Suprapubic skin (tissue), 4 donors: ENCODE data around the gene CHFR. TPM values are rescaled to one million over a fixed set of nuclear protein-coding genes. Genes with fewer than 3 reads are reported as not detected.
"Not testable (repeated sequence)": the region's sequence is repeated elsewhere in the genome, so short reads cannot be mapped to it uniquely, and the experiment has no call there.

Experiments
- DNase-seq, 2 donors: peaks; one replicate each; pipeline ENCODE4 v3.0.0-alpha.2; 2019; ENCODE audit warnings: low spot score in 2 of 2
- H3K27ac ChIP-seq: fragments of 200-600 bp; sonication (generic); one replicate; pipeline ENCODE4 v1.5.1; 2019
- H3K27me3 ChIP-seq: fragments of 200-600 bp; sonication (generic); one replicate; pipeline ENCODE4 v1.5.1; 2019
- H3K36me3 ChIP-seq: fragments of 200-600 bp; sonication (generic); one replicate; pipeline ENCODE4 v1.5.1; 2019
- H3K4me1 ChIP-seq: fragments of 200-600 bp; sonication (generic); one replicate; pipeline ENCODE4 v1.5.1; 2019
- H3K4me3 ChIP-seq: fragments of 200-600 bp; sonication (generic); one replicate; pipeline ENCODE4 v1.5.1; 2019; ENCODE audit warnings: mild to moderate bottlenecking
- H3K9me3 ChIP-seq: fragments of 200-600 bp; sonication (generic); one replicate; pipeline ENCODE4 v1.5.1; 2019
- EP300 ChIP-seq: sonication (generic); formaldehyde crosslinking; IDR thresholded peaks from one replicate; pipeline ENCODE4 v1.6.1; 2017; ENCODE audit warnings: antibody characterized with exemption
- POLR2A ChIP-seq, 2 donors: fragments of 450-650 bp; IDR thresholded peaks; one replicate each; pipeline ENCODE4 v1.6.1; 2017; ENCODE audit warnings: antibody characterized with exemption in 2 of 2, mild to moderate bottlenecking in 2 of 2, moderate library complexity in 2 of 2
- POLR2AphosphoS5 ChIP-seq, 3 donors: sonication (generic); formaldehyde crosslinking; IDR thresholded peaks; one replicate each; pipeline ENCODE4 v1.6.1; 2017; ENCODE audit warnings: antibody characterized with exemption in 3 of 3
- WGBS: methylation state at CpG from one replicate; pipeline ENCODE4 v1.1.5; 2018; 5-methylcytosine and 5-hydroxymethylcytosine counted together
- total RNA-seq, 4 donors: library from RNA; depleted of rRNA; stranded (reverse); fragments of >200 nt; gene quantifications; one replicate each; pipeline ENCODE4 v1.1.0, GENCODE V29; 2016
- TF ChIP-seq, protein P1 (sequence below), 2 donors: fragments of 200-600 bp in 1 of 2; fragments of 450-650 bp in 1 of 2; sonication (generic) in 1 of 2; IDR thresholded peaks; one replicate each; pipeline ENCODE4 v1.5.1; 2016 to 2019; ENCODE audit warnings: antibody characterized with exemption in 2 of 2, mild to moderate bottlenecking in 1 of 2, moderate library complexity in 1 of 2

CHFR gene
- total RNA-seq, 4 donors from 2014 or later, result 31.4 to 57.9 (median 40.3) TPM

DNA sequence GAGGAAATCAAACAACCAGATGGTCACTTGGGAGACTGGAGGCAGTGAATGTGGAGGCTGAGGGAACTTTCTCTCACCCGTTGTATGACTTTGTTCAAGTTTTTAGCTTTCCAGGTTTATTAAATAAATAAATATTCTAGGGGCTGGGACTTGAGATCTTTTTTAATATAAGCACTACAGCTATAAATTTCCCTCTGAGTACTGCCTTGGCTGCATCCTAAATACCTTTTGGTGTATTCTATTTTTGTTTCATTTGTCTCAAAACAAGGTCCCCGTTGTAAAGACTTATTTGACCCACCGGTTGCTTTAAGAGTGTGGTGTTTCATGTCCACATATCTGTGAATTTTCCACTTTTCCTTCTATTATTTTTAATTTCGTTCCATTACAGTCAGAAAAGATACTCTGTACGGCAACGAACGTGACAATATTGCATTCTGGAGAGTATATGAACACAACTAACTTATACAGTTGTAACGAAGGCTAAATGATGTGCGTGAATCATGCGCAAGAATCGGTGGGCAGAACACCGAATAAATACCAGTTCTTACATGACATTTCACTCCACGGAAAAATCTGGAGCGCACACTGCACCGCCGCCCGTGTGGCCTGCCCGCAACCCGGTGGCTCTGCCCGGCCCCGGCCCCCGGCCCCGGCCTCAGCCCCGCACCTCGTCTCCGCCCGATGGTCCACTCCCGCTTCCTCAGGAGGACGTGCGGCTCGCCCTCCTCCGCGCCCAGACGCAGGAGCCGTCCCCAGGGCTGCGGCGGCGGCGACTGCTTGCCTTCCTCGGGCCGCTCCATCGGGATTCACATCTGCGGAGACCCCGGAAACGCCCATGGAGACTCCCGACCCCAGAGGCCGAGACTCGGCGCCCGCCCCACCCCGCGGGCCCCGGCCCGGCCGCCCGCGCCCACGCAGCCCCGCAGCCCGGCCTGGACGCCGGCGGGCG is 602 bp downstream of the CHFR start:
- 29% methylated on average over 18 of the region's 64 CpGs for WGBS
- peak in 1 of 2 donors; percentile 70 for DNase-seq

DNA sequence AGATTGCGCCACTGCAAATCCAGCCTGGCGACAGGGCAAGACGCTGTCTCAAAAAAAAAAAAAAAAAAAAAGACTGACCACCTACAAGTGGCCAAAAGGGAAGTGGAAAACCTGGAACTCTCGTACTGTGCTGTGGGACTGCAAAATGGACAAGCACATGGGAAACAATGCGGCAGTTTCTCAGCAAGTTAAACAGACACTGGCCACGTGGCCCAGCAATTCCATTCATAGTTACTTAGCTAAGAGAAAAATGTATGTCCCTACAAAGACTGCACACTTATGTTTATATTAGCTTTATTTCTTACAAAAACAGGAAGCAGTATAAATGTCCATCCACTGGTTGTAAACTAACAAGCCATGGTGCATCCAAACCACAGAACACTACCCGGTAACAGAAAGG is 5.6 kb downstream of the CHFR start:
- WGBS, result 94% methylated on average over 7 of the region's 7 CpGs
- H3K36me3 ChIP-seq, result peaks cover 43% of the 10 kb centered on the region
- H3K27ac ChIP-seq, result no peak overlapping the region

More for the DNA sequence above, 602 bp downstream of the CHFR start:
- H3K9me3 ChIP-seq, result no peaks in the 10 kb centered on the region
- H3K27ac ChIP-seq, result peak overlapping the region; percentile 95
- peak overlapping the region; percentile 79 for H3K4me3 ChIP-seq
- TF ChIP-seq EP300 (no peak), POLR2A (IDR thresholded peaks at IDR 0.05) (no peak), POLR2AphosphoS5 (IDR thresholded peaks at IDR 0.05) (no peak)
- TF ChIP-seq, protein P1, sequence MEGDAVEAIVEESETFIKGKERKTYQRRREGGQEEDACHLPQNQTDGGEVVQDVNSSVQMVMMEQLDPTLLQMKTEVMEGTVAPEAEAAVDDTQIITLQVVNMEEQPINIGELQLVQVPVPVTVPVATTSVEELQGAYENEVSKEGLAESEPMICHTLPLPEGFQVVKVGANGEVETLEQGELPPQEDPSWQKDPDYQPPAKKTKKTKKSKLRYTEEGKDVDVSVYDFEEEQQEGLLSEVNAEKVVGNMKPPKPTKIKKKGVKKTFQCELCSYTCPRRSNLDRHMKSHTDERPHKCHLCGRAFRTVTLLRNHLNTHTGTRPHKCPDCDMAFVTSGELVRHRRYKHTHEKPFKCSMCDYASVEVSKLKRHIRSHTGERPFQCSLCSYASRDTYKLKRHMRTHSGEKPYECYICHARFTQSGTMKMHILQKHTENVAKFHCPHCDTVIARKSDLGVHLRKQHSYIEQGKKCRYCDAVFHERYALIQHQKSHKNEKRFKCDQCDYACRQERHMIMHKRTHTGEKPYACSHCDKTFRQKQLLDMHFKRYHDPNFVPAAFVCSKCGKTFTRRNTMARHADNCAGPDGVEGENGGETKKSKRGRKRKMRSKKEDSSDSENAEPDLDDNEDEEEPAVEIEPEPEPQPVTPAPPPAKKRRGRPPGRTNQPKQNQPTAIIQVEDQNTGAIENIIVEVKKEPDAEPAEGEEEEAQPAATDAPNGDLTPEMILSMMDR (IDR thresholded peaks at IDR 0.05), result no peak
- no peaks in the 10 kb centered on the region for H3K27me3 ChIP-seq
- peaks cover 15% of the 10 kb centered on the region for H3K4me1 ChIP-seq
- peaks cover 23% of the 10 kb centered on the region for H3K36me3 ChIP-seq

DNA sequence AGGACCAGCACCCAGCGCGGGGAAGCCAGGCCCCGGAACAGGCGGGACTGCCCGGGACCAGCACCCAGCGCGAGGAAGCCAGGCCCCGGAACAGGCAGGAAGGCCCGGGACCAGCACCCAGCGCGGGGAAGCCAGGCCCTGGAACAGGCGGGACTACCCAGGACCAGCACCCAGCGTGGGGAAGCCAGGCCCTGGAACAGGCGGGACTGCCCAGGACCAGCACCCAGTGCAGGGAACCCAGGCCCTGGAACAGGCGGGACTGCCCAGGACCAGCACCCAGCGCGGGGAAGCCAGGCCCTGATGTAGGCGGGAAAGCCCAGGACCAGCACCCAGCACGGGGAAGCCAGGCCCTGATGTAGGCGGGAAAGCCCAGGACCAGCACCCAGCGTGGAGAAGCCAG is 12.8 kb downstream of the CHFR start:
- H3K27ac ChIP-seq, H3K9me3 ChIP-seq, H3K4me1 ChIP-seq, H3K27me3 ChIP-seq, DNase-seq, H3K4me3 ChIP-seq: not testable (repeated sequence)
- WGBS, result 88% methylated on average over 14 of the region's 21 CpGs
- peaks cover 92% of the 10 kb centered on the region for H3K36me3 ChIP-seq

More for the DNA sequence above, 5.6 kb downstream of the CHFR start:
- H3K4me3 ChIP-seq, result no peak overlapping the region
- H3K9me3 ChIP-seq, result no peaks in the 10 kb centered on the region
- DNase-seq, result no peak
- peaks cover 11% of the 10 kb centered on the region for H3K4me1 ChIP-seq
- no peaks in the 10 kb centered on the region for H3K27me3 ChIP-seq
- no peak for TF ChIP-seq EP300
- no peak for TF ChIP-seq POLR2AphosphoS5 (IDR thresholded peaks at IDR 0.05)
- TF ChIP-seq POLR2A (IDR thresholded peaks at IDR 0.05), result no peak
- TF ChIP-seq, protein P1 (IDR thresholded peaks at IDR 0.05), result no peak

DNA sequence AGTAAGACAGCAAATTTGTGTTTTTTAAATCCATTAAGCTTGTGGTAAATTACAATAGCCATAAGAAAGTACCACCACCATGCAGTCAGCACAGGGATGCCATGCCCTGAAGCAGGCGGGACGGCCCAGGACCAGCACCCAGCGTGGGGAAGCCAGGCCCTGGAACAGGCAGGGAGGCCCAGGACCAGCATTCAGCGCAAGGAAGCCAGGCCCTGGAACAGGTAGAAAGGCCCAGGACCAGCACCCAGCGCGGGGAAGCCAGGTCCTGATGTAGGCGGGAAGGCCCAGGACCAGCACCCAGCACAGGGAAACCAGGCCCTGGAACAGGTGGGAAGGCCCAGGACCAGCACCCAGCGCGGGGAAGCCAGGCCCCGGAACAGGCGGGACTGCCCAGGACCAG is 13.2 kb downstream of the CHFR start:
- H3K4me1 ChIP-seq, result no peaks in the 10 kb centered on the region
- 98% methylated on average over 7 of the region's 11 CpGs for WGBS
- peaks cover 96% of the 10 kb centered on the region for H3K36me3 ChIP-seq
- H3K9me3 ChIP-seq, result no peaks in the 10 kb centered on the region
- TF ChIP-seq EP300, result no peak
- TF ChIP-seq POLR2AphosphoS5 (IDR thresholded peaks at IDR 0.05), result no peak
- TF ChIP-seq, protein P1 (IDR thresholded peaks at IDR 0.05), result no peak
- no peak for TF ChIP-seq POLR2A (IDR thresholded peaks at IDR 0.05)
- DNase-seq, result no peak
- no peak overlapping the region for H3K4me3 ChIP-seq
- no peak overlapping the region for H3K27ac ChIP-seq
- no peaks in the 10 kb centered on the region for H3K27me3 ChIP-seq

DNA sequence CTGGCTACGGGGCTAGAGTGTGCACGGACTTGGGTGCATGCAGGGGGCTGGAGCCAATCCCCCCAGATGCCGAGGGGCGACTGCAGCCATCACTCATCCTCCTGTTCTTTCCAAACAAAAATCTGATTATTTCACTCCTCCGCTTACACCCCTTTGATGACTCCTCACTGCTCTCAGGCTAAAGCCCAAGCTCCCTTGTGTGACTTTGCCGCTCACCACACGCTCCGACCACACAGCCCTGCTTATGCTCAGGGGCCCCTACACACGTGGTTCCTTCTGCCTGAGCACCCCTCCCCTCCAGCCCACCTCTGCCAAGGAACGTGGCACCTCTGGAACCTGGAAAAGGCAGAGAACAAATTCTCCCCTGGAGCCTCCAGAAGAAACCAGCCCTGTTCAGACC is 13.7 kb downstream of the CHFR start:
- Histone ChIP-seq H3K27ac (no peak overlapping the region), H3K27me3 (no peaks in the 10 kb centered on the region), H3K4me3 (no peak overlapping the region), H3K36me3 (peaks cover 95% of the 10 kb centered on the region), H3K4me1 (no peaks in the 10 kb centered on the region), H3K9me3 (no peaks in the 10 kb centered on the region)
- DNase-seq, result no peak
- 93% methylated on average over 10 of the region's 10 CpGs for WGBS
- TF ChIP-seq POLR2AphosphoS5 (IDR thresholded peaks at IDR 0.05) (no peak), EP300 (no peak), POLR2A (IDR thresholded peaks at IDR 0.05) (no peak)
- TF ChIP-seq, protein P1 (IDR thresholded peaks at IDR 0.05), result no peak
